Panc1 (cell line): ENCODE data around the gene PHEX. TPM values are rescaled to one million over a fixed set of nuclear protein-coding genes. Genes with fewer than 3 reads are reported as not detected.

Source experiments
- ATAC-seq: fragments of 200-7000 bp; cut with Tn5 transposase; 2 replicates; pipeline ENCODE4 v1.9.1; 2020; ENCODE audit warnings: mild to moderate bottlenecking, moderate library complexity
- BruUV-seq: library from RNA; stranded (reverse); fragments of 400-500 nt; replicated peaks from 2 replicates; lab custom pipeline; 2021; lab: Mats Ljungman, UMichigan
- CTCF ChIA-PET: fragments of 300-600 bp; sonication (Branson Sonifier 250); formaldehyde crosslinking; loops from one replicate; lab custom pipeline; 2022; ENCODE audit warnings: antibody characterized with exemption; lab: Charles Lee
- POLR2A ChIA-PET: fragments of 300-600 bp; sonication (Branson Sonifier 250); formaldehyde crosslinking; loops from one replicate; lab custom pipeline; 2022; ENCODE audit warnings: antibody characterized with exemption; lab: Charles Lee
- DNase-seq: peaks from one replicate; pipeline ENCODE4 v3.0.0-alpha.2; 2010; ENCODE audit warnings: low read depth, low spot score
- H3K27ac ChIP-seq: 2 replicates; pipeline ENCODE4 v1.5.1; 2011; ENCODE audit warnings: mild to moderate bottlenecking, low read length, inconsistent platforms
- H3K27me3 ChIP-seq: fragments of 200-500 bp; sonication (Bioruptor generic); 2 replicates; pipeline ENCODE4 v1.6.0; 2014; ENCODE audit warnings: low read length, inconsistent platforms; ENCODE audit not compliant: control insufficient read depth, insufficient read depth
- H3K36me3 ChIP-seq: fragments of 200-500 bp; sonication (Bioruptor generic); 2 replicates; pipeline ENCODE4 v1.5.1; 2014; ENCODE audit warnings: inconsistent platforms, mild to moderate bottlenecking, low read length, moderate library complexity; ENCODE audit not compliant: control insufficient read depth, insufficient read depth
- H3K4me1 ChIP-seq: 2 replicates; pipeline ENCODE4 v1.5.1; 2011; ENCODE audit warnings: inconsistent platforms, mild to moderate bottlenecking, low read length, moderate library complexity; ENCODE audit not compliant: control insufficient read depth, insufficient read depth
- H3K4me3 ChIP-seq, 2 experiments: 2 replicates each; pipeline ENCODE4 v1.5.1; 2011 to 2012; ENCODE audit warnings: low read depth in 2 of 2, low read length in 2 of 2, mild to moderate bottlenecking in 2 of 2, inconsistent platforms in 1 of 2, moderate library complexity in 1 of 2
- H3K9me3 ChIP-seq: fragments of 200-500 bp; sonication (Bioruptor generic); 2 replicates; pipeline ENCODE4 v1.5.1; 2014; ENCODE audit warnings: low read depth, mild to moderate bottlenecking, inconsistent platforms, low read length, moderate library complexity; ENCODE audit not compliant: control insufficient read depth, insufficient read depth
- POLR2AphosphoS5 ChIP-seq: IDR thresholded peaks from 2 replicates; pipeline ENCODE4 v1.6.1; 2012; ENCODE audit warnings: mild to moderate bottlenecking, low read depth, low read length, moderate library complexity
- SIN3A ChIP-seq: IDR thresholded peaks from 2 replicates; pipeline ENCODE4 v1.6.1; 2012; ENCODE audit warnings: low read depth, mild to moderate bottlenecking, low read length, moderate library complexity, borderline replicate concordance; ENCODE audit not compliant: insufficient read depth
- TCF7L2 ChIP-seq: IDR thresholded peaks from 2 replicates; pipeline ENCODE4 v1.6.1; 2011; ENCODE audit warnings: mild to moderate bottlenecking, low read depth, low read length, inconsistent platforms
- in situ Hi-C: cut with HindIII; loops from 2 replicates; pipeline ENCODE4 v1.10.0; 2016; ENCODE audit warnings: low sequenced_read_pairs, low pct_unique_long_range_greater_than_20kb
- intact Hi-C: fragments of 100-400 bp; cut with micrococcal nuclease; formaldehyde crosslinking; loops from one replicate; pipeline ENCODE4 v1.10.0; 2022; ENCODE audit not compliant: unreplicated experiment
- total RNA-seq: library from RNA; stranded (reverse); gene quantifications from one replicate; pipeline ENCODE4 v1.2.1, GENCODE V29; 2021; ENCODE audit not compliant: unreplicated experiment
- TF ChIP-seq, protein P1 (sequence below): fragments of 450-650 bp; IDR thresholded peaks from 2 replicates; pipeline ENCODE4 v1.5.1; 2017; ENCODE audit warnings: mild to moderate bottlenecking
- TF ChIP-seq, protein P2 (sequence below), 2 experiments: IDR thresholded peaks; 2 replicates each; pipeline ENCODE4 v1.6.1; 2011 to 2012; ENCODE audit warnings: low read depth in 2 of 2, control low read depth in 1 of 2, low read length in 1 of 2, mild to moderate bottlenecking in 1 of 2, moderate library complexity in 1 of 2; ENCODE audit not compliant: insufficient read depth in 1 of 2

Gene PHEX
- total RNA-seq, 1 experiment from 2014 or later: 0.23 TPM

DNA sequence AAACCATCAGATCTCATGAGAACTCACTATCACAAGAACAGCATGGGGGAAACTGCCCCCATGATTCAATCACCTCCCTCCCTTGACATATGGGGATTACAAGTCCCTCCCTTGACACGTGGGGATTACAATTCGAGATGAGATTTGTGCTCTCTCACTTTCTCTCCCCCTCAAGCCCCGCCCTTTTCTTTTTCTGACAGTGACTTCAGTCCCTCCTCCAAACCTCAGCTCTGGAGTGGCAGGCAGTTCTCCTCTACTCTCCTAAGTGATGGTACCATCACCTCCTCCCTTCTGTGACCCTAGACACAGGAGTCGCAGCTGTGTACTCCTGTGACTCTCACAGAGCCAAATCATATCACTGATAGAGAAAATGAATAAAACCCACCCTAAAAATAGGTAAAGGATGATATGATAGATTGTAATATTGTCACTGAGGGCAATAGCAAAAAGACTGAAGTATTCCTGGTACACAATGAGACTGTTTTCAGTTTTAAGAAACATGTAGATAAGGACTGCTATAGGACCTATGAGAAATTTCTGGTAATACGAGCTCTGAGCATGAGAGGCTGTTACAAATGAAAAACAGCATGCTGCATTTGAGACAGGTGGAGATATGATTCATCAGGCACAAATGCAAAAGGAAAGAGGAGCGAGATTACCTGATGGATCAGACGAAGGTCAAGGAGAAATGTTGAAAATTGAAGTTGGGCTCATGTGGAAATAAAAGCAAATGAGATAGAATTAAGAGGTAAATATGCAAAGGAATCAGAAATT is 139.3 kb downstream of the PHEX start:
- H3K27ac ChIP-seq: no peak overlapping the region
- no peaks in the 10 kb centered on the region for H3K4me1 ChIP-seq
- in situ Hi-C loops (no loop called here), intact Hi-C loops (no loop called here)
- no peaks in the 10 kb centered on the region for H3K27me3 ChIP-seq
- no peaks in the 10 kb centered on the region for H3K36me3 ChIP-seq
- no peak overlapping the region for H3K4me3 ChIP-seq
- no TSS peak for BruUV-seq
- TF ChIP-seq TCF7L2 (no peak), SIN3A (no peak), POLR2AphosphoS5 (no peak)
- TF ChIP-seq, protein P1, sequence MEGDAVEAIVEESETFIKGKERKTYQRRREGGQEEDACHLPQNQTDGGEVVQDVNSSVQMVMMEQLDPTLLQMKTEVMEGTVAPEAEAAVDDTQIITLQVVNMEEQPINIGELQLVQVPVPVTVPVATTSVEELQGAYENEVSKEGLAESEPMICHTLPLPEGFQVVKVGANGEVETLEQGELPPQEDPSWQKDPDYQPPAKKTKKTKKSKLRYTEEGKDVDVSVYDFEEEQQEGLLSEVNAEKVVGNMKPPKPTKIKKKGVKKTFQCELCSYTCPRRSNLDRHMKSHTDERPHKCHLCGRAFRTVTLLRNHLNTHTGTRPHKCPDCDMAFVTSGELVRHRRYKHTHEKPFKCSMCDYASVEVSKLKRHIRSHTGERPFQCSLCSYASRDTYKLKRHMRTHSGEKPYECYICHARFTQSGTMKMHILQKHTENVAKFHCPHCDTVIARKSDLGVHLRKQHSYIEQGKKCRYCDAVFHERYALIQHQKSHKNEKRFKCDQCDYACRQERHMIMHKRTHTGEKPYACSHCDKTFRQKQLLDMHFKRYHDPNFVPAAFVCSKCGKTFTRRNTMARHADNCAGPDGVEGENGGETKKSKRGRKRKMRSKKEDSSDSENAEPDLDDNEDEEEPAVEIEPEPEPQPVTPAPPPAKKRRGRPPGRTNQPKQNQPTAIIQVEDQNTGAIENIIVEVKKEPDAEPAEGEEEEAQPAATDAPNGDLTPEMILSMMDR: no peak
- no peaks in the 10 kb centered on the region for H3K9me3 ChIP-seq
- POLR2A ChIA-PET: no interaction called here
- no peak for DNase-seq
- ATAC-seq: no peak
- CTCF ChIA-PET: no interaction called here

DNA sequence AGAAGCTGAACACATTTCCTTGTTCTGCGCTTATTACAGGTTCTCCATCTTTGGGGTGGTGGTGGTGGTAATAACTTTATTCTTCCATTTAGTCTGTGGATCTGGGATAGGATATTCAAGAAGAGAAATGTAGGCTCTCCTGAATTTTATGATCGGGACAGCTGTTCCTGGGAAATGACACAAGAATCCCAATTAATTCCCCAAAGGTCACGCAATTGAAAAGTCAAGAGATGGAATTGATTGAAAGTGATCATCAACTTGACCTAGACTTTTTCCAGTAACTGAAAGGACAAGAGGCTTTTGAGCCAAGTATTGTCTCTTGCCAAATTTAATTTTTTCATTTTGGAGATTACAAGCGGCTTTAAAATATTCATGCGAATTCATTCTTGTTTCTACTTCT is 141.8 kb downstream of the PHEX start:
- DNase-seq: no peak
- Histone ChIP-seq H3K27ac (no peak overlapping the region), H3K9me3 (no peaks in the 10 kb centered on the region), H3K36me3 (no peaks in the 10 kb centered on the region), H3K27me3 (no peaks in the 10 kb centered on the region), H3K4me3 (no peak overlapping the region), H3K4me1 (no peaks in the 10 kb centered on the region)
- TF ChIP-seq TCF7L2: no peak
- no peak for TF ChIP-seq POLR2AphosphoS5
- TF ChIP-seq, protein P1: no peak
- TF ChIP-seq SIN3A: no peak
- TF ChIP-seq, protein P2, sequence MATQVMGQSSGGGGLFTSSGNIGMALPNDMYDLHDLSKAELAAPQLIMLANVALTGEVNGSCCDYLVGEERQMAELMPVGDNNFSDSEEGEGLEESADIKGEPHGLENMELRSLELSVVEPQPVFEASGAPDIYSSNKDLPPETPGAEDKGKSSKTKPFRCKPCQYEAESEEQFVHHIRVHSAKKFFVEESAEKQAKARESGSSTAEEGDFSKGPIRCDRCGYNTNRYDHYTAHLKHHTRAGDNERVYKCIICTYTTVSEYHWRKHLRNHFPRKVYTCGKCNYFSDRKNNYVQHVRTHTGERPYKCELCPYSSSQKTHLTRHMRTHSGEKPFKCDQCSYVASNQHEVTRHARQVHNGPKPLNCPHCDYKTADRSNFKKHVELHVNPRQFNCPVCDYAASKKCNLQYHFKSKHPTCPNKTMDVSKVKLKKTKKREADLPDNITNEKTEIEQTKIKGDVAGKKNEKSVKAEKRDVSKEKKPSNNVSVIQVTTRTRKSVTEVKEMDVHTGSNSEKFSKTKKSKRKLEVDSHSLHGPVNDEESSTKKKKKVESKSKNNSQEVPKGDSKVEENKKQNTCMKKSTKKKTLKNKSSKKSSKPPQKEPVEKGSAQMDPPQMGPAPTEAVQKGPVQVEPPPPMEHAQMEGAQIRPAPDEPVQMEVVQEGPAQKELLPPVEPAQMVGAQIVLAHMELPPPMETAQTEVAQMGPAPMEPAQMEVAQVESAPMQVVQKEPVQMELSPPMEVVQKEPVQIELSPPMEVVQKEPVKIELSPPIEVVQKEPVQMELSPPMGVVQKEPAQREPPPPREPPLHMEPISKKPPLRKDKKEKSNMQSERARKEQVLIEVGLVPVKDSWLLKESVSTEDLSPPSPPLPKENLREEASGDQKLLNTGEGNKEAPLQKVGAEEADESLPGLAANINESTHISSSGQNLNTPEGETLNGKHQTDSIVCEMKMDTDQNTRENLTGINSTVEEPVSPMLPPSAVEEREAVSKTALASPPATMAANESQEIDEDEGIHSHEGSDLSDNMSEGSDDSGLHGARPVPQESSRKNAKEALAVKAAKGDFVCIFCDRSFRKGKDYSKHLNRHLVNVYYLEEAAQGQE (IDR thresholded peaks at IDR 0.05; ENCODE audit: insufficient read depth in 1 of 2, low read depth in 2 of 2, low read length in 1 of 2): no peak
- ChIA-PET CTCF (no interaction called here), POLR2A (no interaction called here)
- intact Hi-C loops: no loop called here
- no TSS peak for BruUV-seq
- in situ Hi-C loops: no loop called here
- no peak for ATAC-seq
